Measurements from ENCODE around the gene PRDM10. TPM values are rescaled to one million over a fixed set of nuclear protein-coding genes. Genes with fewer than 3 reads are reported as not detected.
"Not testable (repeated sequence)": the region's sequence is repeated elsewhere in the genome, so short reads cannot be mapped to it uniquely, and the experiment has no call there.

PRDM10 gene
- polyA plus RNA-seq, 3 donors: 8.8 to 10.4 (median 8.9) TPM

GRCh38 chr11:129979046-129979605, 23.5 kb downstream of the PRDM10 start:
- no peak for DNase-seq (ENCODE audit: low read depth in 3 of 3, low spot score in 2 of 3)

DNA sequence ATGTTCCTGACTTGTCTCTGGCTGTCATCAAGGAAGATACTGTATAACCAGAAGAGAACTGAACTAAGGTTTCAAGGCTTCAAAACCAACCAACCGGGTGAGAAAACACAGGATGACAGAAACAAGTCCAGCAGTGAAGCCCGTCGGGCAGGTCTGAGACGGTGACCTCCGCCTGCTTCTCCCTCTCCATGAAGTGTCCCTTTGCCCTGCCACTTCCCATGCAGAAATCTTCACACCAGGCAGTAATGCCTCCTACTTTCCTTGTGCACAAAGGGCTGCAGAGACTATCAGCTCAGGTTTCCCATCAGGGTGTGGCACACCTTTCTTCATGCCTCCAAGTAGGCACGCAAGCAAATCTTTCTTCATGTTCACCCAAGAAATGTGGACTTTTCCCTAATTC, 24.2 kb downstream of the PRDM10 start:
- DNase-seq (ENCODE audit: low read depth in 3 of 3, low spot score in 2 of 3): no peak

DNA sequence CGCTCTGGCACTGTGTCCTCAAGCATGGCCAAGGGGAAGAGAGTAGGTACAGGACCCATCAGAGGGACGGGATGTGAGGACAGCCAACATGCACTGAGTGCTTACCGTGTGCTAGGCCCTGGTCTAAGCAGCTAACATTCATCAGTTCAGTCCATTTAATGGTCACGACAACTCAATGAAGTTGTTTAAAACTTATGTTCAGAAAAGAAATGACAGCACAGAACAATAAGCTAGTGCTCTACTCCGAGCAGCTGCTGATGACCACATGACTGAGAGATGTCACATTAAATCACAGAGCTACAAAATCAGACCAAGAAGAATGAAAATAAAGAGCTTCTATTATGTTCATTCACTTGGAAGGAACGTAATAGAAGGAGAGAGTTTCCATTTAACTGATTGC, 26.3 kb downstream of the PRDM10 start:
- DNase-seq (ENCODE audit: low read depth in 3 of 3, low spot score in 2 of 3): no peak

GRCh38 chr11:129975543-129975942, 27.1 kb downstream of the PRDM10 start:
- DNase-seq (ENCODE audit: low read depth in 3 of 3, low spot score in 2 of 3): no peak

- no peak for DNase-seq (ENCODE audit: low read depth in 3 of 3, low spot score in 2 of 3)
These were observed 28.0 kb downstream of the PRDM10 start for GRCh38 chr11:129974672-129975071.

GRCh38 chr11:129974237-129974636, 28.4 kb downstream of the PRDM10 start:
- DNase-seq (ENCODE audit: low read depth in 3 of 3, low spot score in 2 of 3): no peak

GRCh38 chr11:129973809-129974208, 28.8 kb downstream of the PRDM10 start:
- DNase-seq (ENCODE audit: low read depth in 3 of 3, low spot score in 2 of 3): no peak

GRCh38 chr11:129973068-129973467, 29.6 kb downstream of the PRDM10 start:
- no peak for DNase-seq (ENCODE audit: low read depth in 3 of 3, low spot score in 2 of 3)

- no peak for DNase-seq (ENCODE audit: low read depth in 3 of 3, low spot score in 2 of 3)
These were observed 30.0 kb downstream of the PRDM10 start for GRCh38 chr11:129972611-129973010.

DNA sequence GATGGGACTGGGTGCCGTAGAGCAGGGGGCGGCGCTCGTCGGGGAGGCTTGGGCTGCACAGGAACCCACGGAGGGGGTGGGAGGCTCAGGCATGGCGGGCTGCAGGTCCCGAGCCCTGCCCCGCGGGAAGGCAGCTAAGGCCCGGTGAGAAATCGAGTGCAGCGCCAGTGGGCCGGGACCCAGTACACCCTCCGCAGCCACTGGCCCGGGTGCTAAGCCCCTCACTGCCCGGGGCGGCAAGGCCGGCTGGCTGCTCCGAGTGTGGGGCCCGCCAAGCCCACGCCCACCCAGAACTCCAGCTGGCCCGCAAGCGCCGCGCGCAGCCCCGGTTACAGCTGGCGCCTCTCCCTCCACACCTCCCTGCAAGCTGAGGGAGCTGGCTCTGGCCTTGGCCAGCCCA, 30.8 kb downstream of the PRDM10 start:
- not testable (repeated sequence) for DNase-seq (ENCODE audit: low read depth in 3 of 3, low spot score in 2 of 3)

DNA sequence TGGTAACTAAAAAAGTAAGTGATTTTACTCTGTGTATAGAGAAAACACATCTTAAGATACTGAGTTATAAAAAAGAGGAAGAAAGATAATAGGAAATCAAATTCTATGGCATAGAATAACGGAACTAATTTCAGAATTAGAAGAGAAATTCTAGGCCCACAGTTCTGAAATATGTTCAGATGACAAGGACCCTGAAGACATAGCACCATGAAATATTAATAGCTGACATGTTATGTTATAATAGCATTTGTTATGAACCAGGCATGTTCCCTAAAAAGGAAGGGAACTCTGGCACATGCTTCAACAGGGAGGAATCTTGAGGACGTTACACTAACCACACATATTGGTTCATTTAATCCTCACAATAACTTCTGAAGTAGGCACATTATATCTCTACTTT, 32.7 kb downstream of the PRDM10 start:
- DNase-seq (ENCODE audit: low read depth in 3 of 3, low spot score in 2 of 3): no peak

GRCh38 chr11:129968591-129969419, 33.8 kb downstream of the PRDM10 start:
- no peak for DNase-seq (ENCODE audit: low read depth in 3 of 3, low spot score in 2 of 3)

DNA sequence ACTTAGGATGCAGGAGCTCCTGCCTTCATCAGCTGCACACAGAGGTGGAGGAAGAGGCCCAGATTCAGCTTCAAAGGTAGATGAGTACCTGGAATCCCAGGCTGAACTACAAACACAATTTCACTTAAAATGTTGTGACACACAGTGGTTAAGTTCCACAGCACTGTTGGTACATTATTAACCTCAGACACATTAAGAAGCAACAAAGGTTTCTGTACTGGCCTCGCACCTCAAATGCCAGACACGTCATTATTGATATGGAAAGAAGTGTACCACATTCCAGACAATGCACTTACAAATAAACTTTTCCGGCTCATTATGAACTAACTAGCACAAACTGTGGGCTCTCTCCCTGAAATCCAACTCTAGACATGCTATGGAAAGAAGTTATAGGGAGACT, 34.6 kb downstream of the PRDM10 start:
- no peak for DNase-seq (ENCODE audit: low read depth in 3 of 3, low spot score in 2 of 3)

GRCh38 chr11:129965248-129965647, 37.4 kb downstream of the PRDM10 start:
- DNase-seq (ENCODE audit: low read depth in 3 of 3, low spot score in 2 of 3): no peak

DNA sequence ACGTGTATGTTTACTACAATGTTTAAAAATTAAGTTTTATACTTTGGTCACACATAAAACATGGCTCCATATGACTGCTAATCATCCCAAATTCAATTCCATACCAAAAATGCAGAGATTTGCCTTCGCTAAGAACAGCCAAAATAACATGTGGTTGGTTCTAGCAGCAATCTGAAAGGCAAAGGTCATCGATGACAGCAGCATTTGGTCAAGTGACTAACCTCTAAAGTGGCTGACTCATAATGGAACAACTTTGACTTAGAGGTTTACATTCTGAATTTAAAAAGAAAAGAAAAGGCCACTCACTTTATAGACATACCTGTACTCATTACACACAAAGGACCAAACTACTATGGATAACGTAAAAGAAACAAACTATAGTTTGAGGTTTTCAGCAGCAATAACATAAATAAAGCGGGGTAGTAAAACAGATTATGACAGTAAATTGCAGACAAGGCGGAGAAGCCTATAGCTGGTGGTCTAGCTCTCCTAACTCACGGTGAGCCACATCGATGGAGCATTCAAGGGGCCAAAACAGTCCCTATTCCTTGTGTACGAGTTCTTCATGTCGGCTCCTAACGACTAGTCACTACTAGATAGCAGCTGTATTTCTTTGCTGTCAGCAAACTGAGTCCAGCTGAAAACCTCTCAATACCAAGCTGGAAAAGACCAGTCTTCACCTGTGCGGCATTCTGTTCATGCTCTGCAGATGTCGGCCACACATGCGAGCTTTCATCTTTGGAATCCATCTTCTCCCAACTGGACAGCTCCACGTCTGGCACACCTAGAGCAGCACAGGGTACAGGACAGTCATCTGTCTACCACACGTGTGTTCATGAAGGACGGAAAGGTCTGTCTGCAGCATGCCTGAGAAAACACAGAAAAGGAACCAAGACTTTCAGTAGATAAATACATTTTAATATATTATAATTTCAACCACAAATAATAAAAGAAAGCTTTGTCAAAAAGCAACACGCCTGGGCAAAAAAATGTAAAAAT, 42.1 kb downstream of the PRDM10 start:
- DNase-seq (ENCODE audit: low read depth in 3 of 3, low spot score in 2 of 3): no peak

DNA sequence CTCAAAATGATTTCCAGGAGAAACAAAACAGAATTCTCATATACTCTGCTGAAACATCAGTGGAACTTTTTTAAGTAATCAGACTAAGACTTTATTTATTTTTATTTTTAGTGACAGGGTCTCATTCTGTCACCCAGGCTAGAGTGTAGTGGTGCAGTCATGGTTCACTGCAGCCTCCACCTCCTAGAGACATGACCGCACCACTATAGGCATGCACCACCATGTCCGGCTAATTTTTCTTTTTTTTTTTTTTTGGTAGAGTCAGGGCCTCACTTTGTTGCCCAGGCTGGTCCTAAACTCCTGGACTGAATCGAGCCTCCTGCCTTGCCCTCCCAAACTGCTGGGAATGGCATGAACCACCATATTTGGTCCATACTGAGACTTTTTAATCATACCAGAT, 42.9 kb downstream of the PRDM10 start:
- no peak for DNase-seq (ENCODE audit: low read depth in 3 of 3, low spot score in 2 of 3)

- no peak for DNase-seq (ENCODE audit: low read depth in 3 of 3, low spot score in 2 of 3)
These were observed 47.4 kb downstream of the PRDM10 start for GRCh38 chr11:129955282-129955681.

GRCh38 chr11:129954703-129955102, 47.9 kb downstream of the PRDM10 start:
- not testable (repeated sequence) for DNase-seq (ENCODE audit: low read depth in 3 of 3, low spot score in 2 of 3)

- DNase-seq (ENCODE audit: low read depth in 3 of 3, low spot score in 2 of 3): no peak
These were observed 50.8 kb downstream of the PRDM10 start for GRCh38 chr11:129951866-129952262.

- no peak for DNase-seq (ENCODE audit: low read depth in 3 of 3, low spot score in 2 of 3)
These were observed 51.3 kb downstream of the PRDM10 start for GRCh38 chr11:129951201-129951865.
